ENCODE results near the gene FRG2B.
"Not testable (repeated sequence)": the region's sequence is repeated elsewhere in the genome, so short reads cannot be mapped to it uniquely, and the experiment has no call there.

The FRG2B gene

GRCh38 chr10:133637846-133638235, 11.2 kb upstream of the FRG2B start:
- not testable (repeated sequence) for DNase-seq; H3K79me1 ChIP-seq (replicated peaks; ENCODE audit: low read length, poor library complexity, severe bottlenecking); H4K91ac ChIP-seq (ENCODE audit: low read length); H3K9ac ChIP-seq (ENCODE audit: low read length); H3K4me1 ChIP-seq (ENCODE audit: control insufficient read depth, insufficient read depth, low read depth, low read length); H3K9me3 ChIP-seq (ENCODE audit: control insufficient read depth, low read length); H3K27me3 ChIP-seq (ENCODE audit: control insufficient read depth in 1 of 2, insufficient read depth in 1 of 2, low read length in 2 of 2); H3K4me2 ChIP-seq (ENCODE audit: low read length, poor library complexity, severe bottlenecking); H3K14ac ChIP-seq (ENCODE audit: low read length in 2 of 2); H3K36me3 ChIP-seq (ENCODE audit: control insufficient read depth in 1 of 2, insufficient read depth in 2 of 2, low read depth in 1 of 2, low read length in 2 of 2); H3K23ac ChIP-seq (ENCODE audit: low read length in 2 of 2); H2BK15ac ChIP-seq (ENCODE audit: low read depth, poor library complexity, severe bottlenecking); H2AFZ ChIP-seq (ENCODE audit: low read depth, low read length); H3K18ac ChIP-seq (ENCODE audit: low read depth in 1 of 2, low read length in 2 of 2); H2BK5ac ChIP-seq (ENCODE audit: low read depth, low read length, poor library complexity, severe bottlenecking); H3K4ac ChIP-seq (ENCODE audit: low read depth in 1 of 2, low read length in 2 of 2); H2BK120ac ChIP-seq (ENCODE audit: low read depth, low read length); H4K8ac ChIP-seq (ENCODE audit: low read length); H3K4me3 ChIP-seq (ENCODE audit: insufficient read depth in 1 of 2, low read depth in 1 of 2, low read length in 2 of 2); H2BK12ac ChIP-seq (ENCODE audit: low read length in 2 of 2); H3K27ac ChIP-seq (ENCODE audit: low read length, poor library complexity, severe bottlenecking); H2AK5ac ChIP-seq (ENCODE audit: low read length, severe bottlenecking)
- WGBS = 100% methylated on average over 1 of the region's 30 CpGs

DNA sequence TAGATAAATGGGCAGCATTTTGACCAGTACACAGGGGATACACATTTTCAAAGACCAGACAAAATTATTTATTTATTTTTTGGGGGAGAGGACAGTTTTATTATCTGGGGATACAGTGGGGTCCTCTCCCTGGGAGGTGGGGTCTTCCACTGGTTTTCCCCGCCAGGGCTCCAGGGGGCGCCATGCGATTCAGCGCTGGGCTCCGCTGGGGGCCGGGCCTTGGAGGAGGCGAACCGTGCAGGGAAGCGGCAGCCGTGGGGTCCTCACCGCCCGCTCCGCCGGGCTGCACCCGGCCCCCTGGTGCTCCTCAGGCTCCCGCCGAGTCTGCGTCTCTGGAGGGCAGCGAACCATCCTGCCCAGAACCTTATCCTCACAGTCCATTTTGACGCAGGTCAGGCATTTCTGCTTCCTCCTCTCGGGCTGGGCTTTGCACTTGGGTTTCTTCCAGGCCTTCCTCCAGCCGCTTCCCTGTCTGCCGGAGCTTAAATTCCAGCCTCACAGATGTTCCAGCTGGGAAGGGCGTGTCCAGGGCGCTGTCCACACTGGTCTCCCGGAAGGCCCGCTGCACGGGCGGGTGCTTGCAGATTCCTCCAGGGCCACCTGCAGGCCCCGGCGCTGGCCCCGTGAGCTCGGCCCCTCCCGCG, 10.7 kb upstream of the FRG2B start:
- WGBS = no CpG with 5 or more reads among the region's 35 CpGs
- H3K14ac ChIP-seq (ENCODE audit: low read length in 2 of 2); H2BK15ac ChIP-seq (ENCODE audit: low read depth, poor library complexity, severe bottlenecking); H3K27me3 ChIP-seq (ENCODE audit: control insufficient read depth in 1 of 2, insufficient read depth in 1 of 2, low read length in 2 of 2); H2BK120ac ChIP-seq (ENCODE audit: low read depth, low read length); H3K36me3 ChIP-seq (ENCODE audit: control insufficient read depth in 1 of 2, insufficient read depth in 2 of 2, low read depth in 1 of 2, low read length in 2 of 2); H3K4me2 ChIP-seq (ENCODE audit: low read length, poor library complexity, severe bottlenecking); H3K23ac ChIP-seq (ENCODE audit: low read length in 2 of 2); H3K9me3 ChIP-seq (ENCODE audit: control insufficient read depth, low read length); H2AK5ac ChIP-seq (ENCODE audit: low read length, severe bottlenecking); DNase-seq; H3K79me1 ChIP-seq (replicated peaks; ENCODE audit: low read length, poor library complexity, severe bottlenecking); H2AFZ ChIP-seq (ENCODE audit: low read depth, low read length); H2BK12ac ChIP-seq (ENCODE audit: low read length in 2 of 2); H3K4me3 ChIP-seq (ENCODE audit: insufficient read depth in 1 of 2, low read depth in 1 of 2, low read length in 2 of 2); H3K4me1 ChIP-seq (ENCODE audit: control insufficient read depth, insufficient read depth, low read depth, low read length); H4K91ac ChIP-seq (ENCODE audit: low read length); H3K27ac ChIP-seq (ENCODE audit: low read length, poor library complexity, severe bottlenecking); H2BK5ac ChIP-seq (ENCODE audit: low read depth, low read length, poor library complexity, severe bottlenecking); H4K8ac ChIP-seq (ENCODE audit: low read length); H3K18ac ChIP-seq (ENCODE audit: low read depth in 1 of 2, low read length in 2 of 2); H3K4ac ChIP-seq (ENCODE audit: low read depth in 1 of 2, low read length in 2 of 2); H3K9ac ChIP-seq (ENCODE audit: low read length): not testable (repeated sequence)

DNA sequence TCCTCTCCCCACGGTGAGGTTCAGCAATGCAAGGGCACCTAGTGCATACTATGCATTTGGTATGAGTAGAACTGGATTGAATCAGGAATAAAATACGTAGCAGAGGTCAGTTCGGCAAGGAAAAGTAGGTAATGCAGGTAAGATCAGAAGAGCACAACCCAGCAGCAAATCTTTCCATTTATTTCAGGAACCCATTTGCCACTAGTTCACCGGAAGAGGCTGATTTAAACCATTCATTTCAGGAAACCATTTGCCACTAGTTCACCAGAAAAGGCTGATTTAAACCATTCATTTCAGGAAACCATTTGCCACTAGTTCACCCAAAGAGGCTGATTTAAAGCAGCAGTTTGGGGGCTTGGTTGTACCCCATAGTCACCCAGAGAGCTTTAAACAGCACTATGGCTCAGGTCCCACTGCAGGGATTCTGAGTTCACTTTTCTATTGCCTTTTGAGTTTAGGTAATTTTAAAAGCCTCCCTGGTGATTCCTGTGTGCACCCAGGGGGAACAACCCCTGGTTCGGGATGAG, 4.2 kb upstream of the FRG2B start:
- not testable (repeated sequence) for H3K14ac ChIP-seq (ENCODE audit: low read length in 2 of 2); H3K18ac ChIP-seq (ENCODE audit: low read depth in 1 of 2, low read length in 2 of 2); H4K8ac ChIP-seq (ENCODE audit: low read length); H2AK5ac ChIP-seq (ENCODE audit: low read length, severe bottlenecking); H2BK5ac ChIP-seq (ENCODE audit: low read depth, low read length, poor library complexity, severe bottlenecking); H3K36me3 ChIP-seq (ENCODE audit: control insufficient read depth in 1 of 2, insufficient read depth in 2 of 2, low read depth in 1 of 2, low read length in 2 of 2); H3K27me3 ChIP-seq (ENCODE audit: control insufficient read depth in 1 of 2, insufficient read depth in 1 of 2, low read length in 2 of 2); H4K91ac ChIP-seq (ENCODE audit: low read length); H3K4me3 ChIP-seq (ENCODE audit: insufficient read depth in 1 of 2, low read depth in 1 of 2, low read length in 2 of 2); H2BK12ac ChIP-seq (ENCODE audit: low read length in 2 of 2); H3K27ac ChIP-seq (ENCODE audit: low read length, poor library complexity, severe bottlenecking); H2AFZ ChIP-seq (ENCODE audit: low read depth, low read length); H3K9me3 ChIP-seq (ENCODE audit: control insufficient read depth, low read length); DNase-seq; H2BK15ac ChIP-seq (ENCODE audit: low read depth, poor library complexity, severe bottlenecking); H3K4me2 ChIP-seq (ENCODE audit: low read length, poor library complexity, severe bottlenecking); H3K4me1 ChIP-seq (ENCODE audit: control insufficient read depth, insufficient read depth, low read depth, low read length); H3K4ac ChIP-seq (ENCODE audit: low read depth in 1 of 2, low read length in 2 of 2); H3K23ac ChIP-seq (ENCODE audit: low read length in 2 of 2); H3K9ac ChIP-seq (ENCODE audit: low read length); H3K79me1 ChIP-seq (replicated peaks; ENCODE audit: low read length, poor library complexity, severe bottlenecking); H2BK120ac ChIP-seq (ENCODE audit: low read depth, low read length)
- no CpG with 5 or more reads among the region's 5 CpGs for WGBS

DNA sequence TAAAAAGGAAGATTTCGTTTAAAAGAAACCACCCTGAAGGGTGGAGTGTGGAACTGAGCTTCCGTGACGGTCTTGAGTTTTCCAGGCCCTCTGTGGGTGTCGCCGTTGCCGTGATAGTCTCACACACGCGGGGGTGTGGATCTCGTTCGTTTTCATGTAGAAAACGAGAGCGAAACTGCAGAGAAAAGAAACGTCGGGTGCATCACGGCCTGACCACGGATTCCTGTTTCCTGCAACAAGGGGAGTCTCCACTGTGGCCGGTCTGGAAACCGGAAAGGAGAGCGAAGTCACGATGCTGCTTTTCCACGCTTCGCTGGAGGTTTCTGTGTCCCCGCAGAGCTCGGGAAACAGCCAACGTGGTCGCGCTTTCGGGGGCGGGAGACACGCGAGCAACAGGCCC, 4.1 kb downstream of the FRG2B start:
- not testable (repeated sequence) for H2AK5ac ChIP-seq (ENCODE audit: low read length, severe bottlenecking); H3K4me1 ChIP-seq (ENCODE audit: control insufficient read depth, insufficient read depth, low read depth, low read length); H3K27me3 ChIP-seq (ENCODE audit: control insufficient read depth in 1 of 2, insufficient read depth in 1 of 2, low read length in 2 of 2); H2AFZ ChIP-seq (ENCODE audit: low read depth, low read length); H3K4ac ChIP-seq (ENCODE audit: low read depth in 1 of 2, low read length in 2 of 2); H2BK5ac ChIP-seq (ENCODE audit: low read depth, low read length, poor library complexity, severe bottlenecking); H2BK120ac ChIP-seq (ENCODE audit: low read depth, low read length); H3K4me3 ChIP-seq (ENCODE audit: insufficient read depth in 1 of 2, low read depth in 1 of 2, low read length in 2 of 2); H2BK12ac ChIP-seq (ENCODE audit: low read length in 2 of 2); H3K9me3 ChIP-seq (ENCODE audit: control insufficient read depth, low read length); H3K14ac ChIP-seq (ENCODE audit: low read length in 2 of 2); H3K27ac ChIP-seq (ENCODE audit: low read length, poor library complexity, severe bottlenecking); H3K9ac ChIP-seq (ENCODE audit: low read length); H3K4me2 ChIP-seq (ENCODE audit: low read length, poor library complexity, severe bottlenecking); H2BK15ac ChIP-seq (ENCODE audit: low read depth, poor library complexity, severe bottlenecking); H4K8ac ChIP-seq (ENCODE audit: low read length); DNase-seq; H3K79me1 ChIP-seq (replicated peaks; ENCODE audit: low read length, poor library complexity, severe bottlenecking); H4K91ac ChIP-seq (ENCODE audit: low read length); H3K23ac ChIP-seq (ENCODE audit: low read length in 2 of 2); H3K36me3 ChIP-seq (ENCODE audit: control insufficient read depth in 1 of 2, insufficient read depth in 2 of 2, low read depth in 1 of 2, low read length in 2 of 2); H3K18ac ChIP-seq (ENCODE audit: low read depth in 1 of 2, low read length in 2 of 2)
- 69% methylated on average over 12 of the region's 31 CpGs for WGBS

All from mesenchymal stem cell (in vitro differentiated cells and primary cell).